Upper lobe of left lung (tissue), 4 donors: ENCODE results near the gene AQP2.

Experiments used
- CTCF ChIP-seq, 6 experiments: fragments of 450-650 bp in 4 of 6; fragments of 200-600 bp in 2 of 6; sonication (generic) in 2 of 6; IDR thresholded peaks; one replicate each; pipeline ENCODE4 v1.5.1; 2016 to 2019; ENCODE audit warnings: antibody characterized with exemption in 6 of 6
- EP300 ChIP-seq, 4 donors: sonication (generic); formaldehyde crosslinking; IDR thresholded peaks; one replicate each; pipeline ENCODE4 v1.5.1; 2017; ENCODE audit warnings: antibody characterized with exemption in 4 of 4, control low read depth in 2 of 4
- POLR2A ChIP-seq, 4 donors: fragments of 450-650 bp; IDR thresholded peaks; one replicate each; pipeline ENCODE4 v1.5.1; 2016 to 2017; ENCODE audit warnings: antibody characterized with exemption in 4 of 4, mild to moderate bottlenecking in 2 of 4
- POLR2AphosphoS5 ChIP-seq, 2 donors: sonication (generic); formaldehyde crosslinking; IDR thresholded peaks; one replicate each; pipeline ENCODE4 v1.5.1; 2017; ENCODE audit warnings: antibody characterized with exemption in 2 of 2

GRCh38 chr12:49921299-49921698 lies 29.2 kb upstream of the AQP2 start:
- TF ChIP-seq CTCF (IDR thresholded peaks at IDR 0.05) (no peak), EP300 (IDR thresholded peaks at IDR 0.05) (no peak), POLR2A (IDR thresholded peaks at IDR 0.05) (no peak), POLR2AphosphoS5 (IDR thresholded peaks at IDR 0.05) (no peak)
